Stimulated activated CD8-positive, alpha-beta memory T cell treated with anti-CD3 and anti-CD28 coated beads, Interleukin-15, amount 100 ng/mL, for 1 hour (primary cell): ENCODE measurements around the gene SPNS3.

Source experiments
- DNase-seq: peaks from one replicate; pipeline ENCODE4 v3.0.0-alpha.2; 2020; ENCODE audit warnings: low read depth

SPNS3 gene

GRCh38 chr17:4427505-4427904, 6.2 kb upstream of the SPNS3 start:
- DNase-seq, result no peak

DNA sequence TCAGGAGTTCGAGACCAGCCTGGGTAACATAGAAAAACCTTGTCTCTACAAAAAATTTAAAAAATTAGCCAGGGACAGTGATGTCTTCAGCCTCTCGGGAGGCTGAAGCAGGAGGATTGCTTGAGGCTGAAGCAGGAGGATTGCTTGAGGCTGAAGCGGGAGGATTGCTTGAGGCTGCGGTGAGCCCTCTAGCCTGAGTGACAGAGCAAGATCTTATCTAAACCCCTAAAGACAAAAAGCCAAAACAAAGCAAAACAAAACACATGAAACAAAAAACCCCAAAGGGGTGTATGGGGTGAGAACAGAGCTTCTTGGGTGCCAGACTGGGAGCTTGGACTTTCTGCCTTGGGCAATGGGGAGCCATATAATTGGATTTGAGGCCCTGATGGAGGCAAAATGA, 2.6 kb downstream of the SPNS3 start:
- no peak for DNase-seq

- no peak for DNase-seq
Observed at GRCh38 chr17:4436846-4437245, 3.1 kb downstream of the SPNS3 start.

GRCh38 chr17:4438162-4438944, 4.6 kb downstream of the SPNS3 start:
- no peak for DNase-seq

- DNase-seq, result no peak
Observed at GRCh38 chr17:4440021-4440420, 6.3 kb downstream of the SPNS3 start.

- DNase-seq, result no peak
Observed at GRCh38 chr17:4440690-4441686, 7.2 kb downstream of the SPNS3 start.

DNA sequence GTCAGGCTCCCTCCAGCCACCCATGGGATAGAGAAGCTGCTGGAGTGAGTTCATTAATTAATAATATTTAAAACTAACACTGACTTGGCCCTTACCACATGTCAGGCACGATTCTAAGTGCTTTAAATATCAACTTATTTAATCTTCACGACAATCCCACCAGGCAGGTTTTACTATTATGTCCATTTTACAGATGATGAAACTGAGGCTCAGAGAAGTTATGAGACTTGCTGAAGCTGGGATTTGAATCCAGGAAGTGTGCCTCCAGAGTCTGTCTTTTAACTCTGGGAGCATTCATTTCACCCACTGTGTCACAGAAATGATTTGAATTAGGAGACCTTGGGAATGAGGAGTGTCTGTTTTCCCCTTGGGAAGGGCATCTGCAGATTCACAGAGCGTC, 8.8 kb downstream of the SPNS3 start:
- no peak for DNase-seq

DNA sequence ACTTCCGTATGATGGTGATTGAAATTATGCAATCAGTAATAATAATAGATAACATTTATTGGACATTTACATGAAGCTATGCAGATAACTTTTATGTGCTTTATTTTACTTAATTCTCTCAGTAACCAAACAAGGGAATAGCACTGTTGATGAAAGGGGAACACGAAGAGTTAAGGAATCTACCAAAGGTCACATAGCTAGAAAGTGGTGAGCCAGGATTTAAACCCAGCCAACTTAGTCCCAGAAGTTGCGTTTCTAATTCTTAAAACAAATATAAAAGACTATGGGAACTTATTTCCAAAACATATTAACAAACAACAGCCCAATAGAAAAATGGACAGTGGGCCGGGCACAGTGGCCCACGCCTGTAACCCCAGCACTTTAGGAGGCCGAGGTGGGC, 9.7 kb downstream of the SPNS3 start:
- no peak for DNase-seq

GRCh38 chr17:4444782-4445473, 11.2 kb downstream of the SPNS3 start:
- DNase-seq, result no peak

GRCh38 chr17:4445731-4446130, 12.0 kb downstream of the SPNS3 start:
- no peak for DNase-seq

GRCh38 chr17:4446326-4447071, 12.8 kb downstream of the SPNS3 start:
- DNase-seq, result no peak

GRCh38 chr17:4448197-4448980, 14.6 kb downstream of the SPNS3 start:
- DNase-seq, result no peak

- no peak for DNase-seq
Observed at GRCh38 chr17:4449736-4450135, 16.0 kb downstream of the SPNS3 start.

DNA sequence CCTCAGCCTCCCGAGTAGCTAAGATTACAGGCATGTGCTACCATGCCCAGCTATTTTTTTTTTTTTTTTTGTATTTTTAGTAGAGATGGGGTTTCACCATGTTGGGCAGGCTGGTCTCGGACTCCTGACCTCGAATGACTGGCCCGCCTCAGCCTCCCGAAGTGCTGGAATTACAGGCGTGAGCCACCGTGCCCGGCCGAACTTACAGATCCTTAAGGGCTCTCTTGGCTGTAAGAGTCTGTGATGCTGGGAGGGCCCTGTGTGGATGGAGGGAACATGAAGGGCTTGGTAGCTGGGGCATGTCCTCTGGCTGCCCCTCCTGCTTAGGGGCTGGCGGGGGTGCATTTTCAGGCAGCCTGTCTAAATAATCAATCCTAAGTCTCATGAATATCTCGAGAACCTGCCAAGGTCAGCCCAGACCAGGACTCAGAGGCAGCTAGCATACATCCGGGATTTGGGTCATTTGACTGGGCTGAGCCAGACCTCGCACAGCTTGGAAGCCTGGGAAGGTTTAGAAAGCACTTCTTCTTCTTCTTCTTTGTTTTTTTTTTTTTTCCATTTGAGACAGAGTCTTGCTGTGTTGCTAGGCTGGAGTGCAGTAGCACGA, 17.1 kb downstream of the SPNS3 start:
- no peak for DNase-seq

DNA sequence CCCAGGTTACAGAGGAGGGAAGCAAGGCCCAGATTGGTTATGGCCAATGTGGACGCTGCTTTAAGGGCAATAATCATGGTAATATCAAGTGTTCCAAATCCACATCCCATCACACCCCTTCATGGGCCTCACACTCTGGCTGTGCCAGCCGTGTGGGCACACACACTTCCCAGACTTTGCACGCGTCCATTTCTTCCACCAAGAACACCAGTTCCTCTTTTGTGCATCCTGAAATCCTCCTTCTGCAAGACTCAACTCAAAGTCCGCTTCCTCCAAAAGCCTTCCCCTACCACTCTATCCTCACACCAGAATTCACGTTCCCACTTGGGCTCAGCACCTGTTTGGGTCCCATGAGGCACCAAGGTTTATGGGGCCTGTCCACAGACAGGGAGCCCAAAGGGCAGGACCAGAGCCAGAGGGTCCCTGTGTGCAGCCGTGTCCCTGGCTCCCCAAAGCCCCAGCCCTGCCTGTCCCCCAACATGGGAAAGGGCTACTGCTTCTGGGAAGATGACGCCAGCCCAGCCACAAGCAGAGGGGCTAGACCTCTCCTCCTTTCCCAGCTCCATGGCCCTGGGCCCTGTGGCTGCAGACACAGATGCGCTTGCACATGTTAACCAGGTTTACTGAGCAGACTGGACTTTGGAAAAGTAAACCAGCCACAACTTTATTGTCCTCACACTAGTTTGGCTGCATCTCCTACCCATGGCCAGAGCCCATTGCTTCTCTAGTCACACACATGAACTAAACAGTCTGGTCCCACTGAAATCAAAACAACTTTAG, 20.3 kb downstream of the SPNS3 start:
- DNase-seq, result no peak

- DNase-seq, result no peak
Observed at GRCh38 chr17:4460661-4461060, 26.9 kb downstream of the SPNS3 start.

- no peak for DNase-seq
Observed at GRCh38 chr17:4463818-4464476, 30.2 kb downstream of the SPNS3 start.

GRCh38 chr17:4465786-4466185, 32.0 kb downstream of the SPNS3 start:
- DNase-seq, result no peak

DNA sequence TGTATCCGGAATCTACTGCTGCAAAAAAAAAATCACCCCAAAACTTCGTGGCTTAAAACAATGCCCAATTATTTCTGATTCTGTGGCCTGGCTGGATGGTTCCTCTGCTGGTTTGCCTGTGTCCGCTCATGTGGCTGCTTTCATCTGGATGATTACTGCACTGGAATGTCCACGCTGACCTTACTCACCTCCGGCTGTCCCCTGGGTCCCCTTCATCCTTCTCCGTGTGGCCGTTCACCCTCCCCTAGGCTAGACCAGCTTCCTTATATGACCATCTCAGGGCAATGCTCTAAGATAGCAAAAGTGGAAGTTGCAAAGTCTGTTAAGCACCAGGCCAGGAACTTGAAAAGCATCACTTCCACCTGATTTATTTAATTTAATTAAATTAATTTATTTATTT, 33.5 kb downstream of the SPNS3 start:
- DNase-seq, result no peak
